IMR-90 (cell line): ENCODE data around the gene PPP3CA. TPM values are rescaled to one million over a fixed set of nuclear protein-coding genes. Genes with fewer than 3 reads are reported as not detected.

Experiments used
- ATAC-seq: fragments of 200-7000 bp; cut with Tn5 transposase; 2 replicates; pipeline ENCODE4 v1.9.1; 2020; ENCODE audit warnings: low read depth, mild to moderate bottlenecking, moderate library complexity
- BruUV-seq: library from RNA; stranded (reverse); fragments of 400-500 nt; replicated peaks from 2 replicates; lab custom pipeline; 2021; lab: Mats Ljungman, UMichigan
- CTCF ChIA-PET: fragments of 300-600 bp; formaldehyde crosslinking; extraction: SDS; loops from one replicate; lab custom pipeline; 2021; ENCODE audit warnings: antibody characterized with exemption; lab: Yijun Ruan, JAX
- POLR2A ChIA-PET: fragments of 300-600 bp; sonication (Branson Sonifier 250); formaldehyde crosslinking; loops from one replicate; lab custom pipeline; 2022; ENCODE audit warnings: antibody characterized with exemption; ENCODE audit not compliant: unreplicated experiment; lab: Charles Lee
- DNase-seq: peaks from one replicate; pipeline ENCODE4 v3.0.0; 2013
- H2AFZ ChIP-seq: replicated peaks from 2 replicates; pipeline ENCODE3; 2013; ENCODE audit warnings: low read length, mild to moderate bottlenecking; ENCODE audit not compliant: poor library complexity
- H2AK5ac ChIP-seq: 2 replicates; pipeline ENCODE4 v1.6.1; 2013; ENCODE audit warnings: low read depth, low read length, inconsistent platforms
- H2AK9ac ChIP-seq: replicated peaks from 2 replicates; pipeline ENCODE3; 2013; ENCODE audit warnings: mild to moderate bottlenecking, low read depth, low read length, moderate library complexity; ENCODE audit not compliant: poor library complexity
- H2BK120ac ChIP-seq: 2 replicates; pipeline ENCODE4 v1.6.1; 2013; ENCODE audit warnings: low read depth, low read length, inconsistent platforms
- H2BK15ac ChIP-seq: 3 replicates; pipeline ENCODE4 v1.6.1; 2013; ENCODE audit warnings: low read depth, low read length, inconsistent platforms
- H2BK20ac ChIP-seq: 2 replicates; pipeline ENCODE4 v1.6.1; 2013; ENCODE audit warnings: low read depth, mild to moderate bottlenecking, inconsistent platforms, low read length, moderate library complexity
- H2BK5ac ChIP-seq: 2 replicates; pipeline ENCODE4 v1.6.1; 2013; ENCODE audit warnings: mild to moderate bottlenecking, low read depth, low read length, inconsistent platforms; ENCODE audit not compliant: poor library complexity, severe bottlenecking
- H3K14ac ChIP-seq: replicated peaks from 2 replicates; pipeline ENCODE4 v1.6.1; 2013; ENCODE audit warnings: low read depth, low read length, inconsistent platforms
- H3K18ac ChIP-seq: 2 replicates; pipeline ENCODE4 v1.6.1; 2013; ENCODE audit warnings: low read depth, low read length, control low read depth
- H3K23ac ChIP-seq: 2 replicates; pipeline ENCODE4 v1.6.1; 2013; ENCODE audit warnings: low read depth, low read length, inconsistent platforms
- H3K27ac ChIP-seq: 2 replicates; pipeline ENCODE4 v1.5.1; 2013; ENCODE audit warnings: mild to moderate bottlenecking, control low read depth, low read length; ENCODE audit not compliant: insufficient read depth
- H3K27me3 ChIP-seq: 2 replicates; pipeline ENCODE4 v1.6.1; 2013; ENCODE audit warnings: low read length; ENCODE audit not compliant: control insufficient read depth, insufficient read depth
- H3K36me3 ChIP-seq: 2 replicates; pipeline ENCODE4 v1.6.1; 2013; ENCODE audit warnings: low read length, mixed read lengths; ENCODE audit not compliant: control insufficient read depth, insufficient read depth
- H3K4ac ChIP-seq: 2 replicates; pipeline ENCODE4 v1.6.1; 2013; ENCODE audit warnings: low read depth, low read length, inconsistent platforms
- H3K4me1 ChIP-seq: 2 replicates; pipeline ENCODE4 v1.6.1; 2013; ENCODE audit warnings: low read length, mixed read lengths; ENCODE audit not compliant: control insufficient read depth, insufficient read depth
- H3K4me2 ChIP-seq: 2 replicates; pipeline ENCODE4 v1.6.1; 2013; ENCODE audit warnings: low read depth, mild to moderate bottlenecking, control low read depth, low read length, moderate library complexity
- H3K4me3 ChIP-seq: 2 replicates; pipeline ENCODE4 v1.5.1; 2013; ENCODE audit warnings: low read depth, mild to moderate bottlenecking, control low read depth, low read length, moderate library complexity; ENCODE audit not compliant: insufficient read depth
- H3K56ac ChIP-seq: 2 replicates; pipeline ENCODE4 v1.6.1; 2013; ENCODE audit warnings: low read length, inconsistent platforms; ENCODE audit not compliant: insufficient read depth; ENCODE audit errors: extremely low read depth
- H3K79me1 ChIP-seq, 2 experiments: 2 replicates each; pipeline ENCODE4 v1.6.1; 2013; ENCODE audit warnings: low read length in 2 of 2, inconsistent platforms in 1 of 2, low read depth in 1 of 2
- H3K9ac ChIP-seq: 2 replicates; pipeline ENCODE4 v1.6.1; 2013; ENCODE audit warnings: low read depth, low read length, control low read depth
- H3K9me1 ChIP-seq: 2 replicates; pipeline ENCODE4 v1.6.1; 2013; ENCODE audit warnings: low read length, inconsistent platforms; ENCODE audit not compliant: insufficient read depth
- H3K9me3 ChIP-seq: 2 replicates; pipeline ENCODE4 v1.6.1; 2013; ENCODE audit warnings: low read length; ENCODE audit not compliant: control insufficient read depth, insufficient read depth
- H4K20me1 ChIP-seq: 2 replicates; pipeline ENCODE4 v1.6.1; 2013; ENCODE audit warnings: low read length, inconsistent platforms; ENCODE audit not compliant: insufficient read depth
- H4K5ac ChIP-seq: 2 replicates; pipeline ENCODE4 v1.6.1; 2013; ENCODE audit warnings: mild to moderate bottlenecking, low read depth, low read length, control low read depth
- H4K8ac ChIP-seq, 2 experiments: 2 replicates each; pipeline ENCODE4 v1.6.1; 2013; ENCODE audit warnings: low read depth in 2 of 2, low read length in 2 of 2, control low read depth in 1 of 2, inconsistent platforms in 1 of 2
- H4K91ac ChIP-seq: 2 replicates; pipeline ENCODE4 v1.6.1; 2013; ENCODE audit warnings: low read depth, low read length, inconsistent platforms; ENCODE audit not compliant: insufficient read depth
- CEBPB ChIP-seq: IDR thresholded peaks from 2 replicates; pipeline ENCODE4 v1.6.1; 2012; ENCODE audit warnings: low read depth, low read length, improper control_type of control experiment
- CTCF ChIP-seq: conservative IDR thresholded peaks from 2 replicates; pipeline ENCODE4 v1.5.1; 2012; ENCODE audit warnings: mild to moderate bottlenecking, low read depth, low read length, improper control_type of control experiment
- FOS ChIP-seq: fragments of 150-350 bp; IDR thresholded peaks from 2 replicates; pipeline ENCODE4 v1.6.1; 2016; ENCODE audit warnings: low read depth, low read length
- MXI1 ChIP-seq: IDR thresholded peaks from 2 replicates; pipeline ENCODE4 v1.6.1; 2012; ENCODE audit warnings: low read depth, mild to moderate bottlenecking, low read length, moderate library complexity, borderline replicate concordance
- RCOR1 ChIP-seq: IDR thresholded peaks from 2 replicates; pipeline ENCODE4 v1.6.1; 2012; ENCODE audit warnings: mild to moderate bottlenecking, low read length, improper control_type of control experiment; ENCODE audit not compliant: insufficient replicate concordance
- USF2 ChIP-seq: fragments of 150-350 bp; IDR thresholded peaks from 2 replicates; pipeline ENCODE4 v1.6.1; 2017; ENCODE audit warnings: mild to moderate bottlenecking, antibody characterized with exemption, low read length, low read depth
- WGBS, 2 experiments: methylation state at CpG; one replicate each; pipeline versions ENCODE4 v1.1.5 to v1.1.7; 2013; ENCODE audit warnings: missing lambda C conversion rate in 2 of 2; ENCODE audit not compliant: insufficient read length in 1 of 2; ENCODE audit errors: extremely low coverage in 2 of 2; 5-methylcytosine and 5-hydroxymethylcytosine counted together
- dilution Hi-C: fragments of 300-500 bp; cut with HindIII; formaldehyde crosslinking; loops from one replicate; pipeline ENCODE4 v1.14.3; 2018; ENCODE audit warnings: low sequenced_read_pairs; ENCODE audit not compliant: unreplicated experiment
- in situ Hi-C: fragments of 300-500 bp; cut with MboI; formaldehyde crosslinking; loops from 3 replicates; pipeline ENCODE4 v1.14.3; 2019; ENCODE audit warnings: low sequenced_read_pairs, inconsistent platforms, mixed read lengths
- intact Hi-C: fragments of 100-400 bp; cut with micrococcal nuclease; formaldehyde crosslinking; loops from 2 replicates; pipeline ENCODE4 v1.10.0; 2022
- polyA plus RNA-seq, 3 experiments: library from polyadenylated mRNA; depleted of rRNA; stranded (reverse); fragments of >200 nt; gene quantifications; 2 replicates each; pipeline ENCODE4 v1.2.3, GENCODE V29; 2012; ENCODE audit warnings: low replicate concordance in 1 of 3
- total RNA-seq: library from RNA; depleted of rRNA; stranded (reverse); fragments of >200 nt; gene quantifications from 2 replicates; pipeline ENCODE4 v1.2.3, GENCODE V29; 2012

PPP3CA gene
- total and polyA plus RNA-seq, 2 of the 4 experiments (the other 2 are of a cell fraction) = 14.5 to 48.6 TPM

DNA sequence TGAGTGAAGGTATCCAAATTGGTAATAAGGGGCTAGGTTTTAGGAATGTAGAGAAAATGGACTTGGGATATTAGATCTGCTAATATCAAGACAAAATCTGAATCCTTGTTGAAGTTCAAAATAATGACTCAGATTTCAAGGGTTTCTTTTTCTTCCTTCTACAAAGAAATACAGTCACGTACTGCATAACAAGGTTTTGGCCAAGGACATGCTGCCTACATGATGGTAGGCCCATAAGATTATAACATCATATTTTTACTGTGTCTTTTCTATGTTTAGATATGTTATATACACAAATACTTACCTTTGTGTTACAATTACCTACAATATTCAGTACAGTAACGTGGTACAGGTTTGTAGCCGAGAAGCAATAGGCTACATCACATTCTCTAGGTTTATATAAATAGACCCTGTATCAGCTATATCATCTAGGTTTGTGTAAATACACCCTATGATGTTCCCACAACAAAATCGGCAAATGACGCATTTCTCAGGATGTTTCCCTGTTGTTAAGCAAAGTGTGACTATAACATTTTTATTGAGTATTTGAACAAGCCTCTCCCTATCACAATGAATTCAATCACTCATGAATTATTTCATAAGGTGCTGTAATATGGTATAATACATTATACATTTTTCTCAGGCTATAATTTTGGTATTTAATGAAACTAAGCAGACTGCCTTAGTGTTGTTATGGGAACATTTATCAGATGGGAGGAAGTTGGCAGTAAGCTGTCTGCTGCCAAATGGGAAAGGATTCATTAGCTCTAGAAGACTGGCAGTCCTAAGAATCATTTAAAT, 186.3 kb downstream of the PPP3CA start:
- BruUV-seq = no TSS peak
- dilution Hi-C loops (no loop called here), in situ Hi-C loops (loop anchor here (10.0 to 25.0 kb wide), 2 partner anchors 576 to 1104 kb away; no protein-coding TSS in a partner anchor), intact Hi-C loops (no loop called here)
- Histone ChIP-seq H3K56ac (no peak overlapping the region), H3K14ac (no peak overlapping the region), H3K4me2 (no peak overlapping the region), H4K8ac (no peak overlapping the region), H3K23ac (no peak overlapping the region), H3K9me3 (no peaks in the 10 kb centered on the region), H3K9me1 (peaks cover 4% of the 10 kb centered on the region; the same call in 1 of the 2 replicates), H4K5ac (no peak overlapping the region), H2AK5ac (no peak overlapping the region), H3K27ac (no peak overlapping the region), H4K20me1 (no peaks in the 10 kb centered on the region), H3K27me3 (no peaks in the 10 kb centered on the region), H2BK20ac (no peak overlapping the region), H4K91ac (no peak overlapping the region), H2AK9ac (no peak overlapping the region), H3K4me1 (peaks cover 10% of the 10 kb centered on the region), H2BK15ac (no peak overlapping the region), H2BK5ac (no peak overlapping the region), H3K9ac (no peak overlapping the region), H3K4me3 (no peak overlapping the region), H3K4ac (no peak overlapping the region), H3K36me3 (no peaks in the 10 kb centered on the region), H3K18ac (no peak overlapping the region), H2AFZ (no peak overlapping the region), H3K79me1 (peaks cover 16 to 19% of the 10 kb centered on the region in 2 experiments), H2BK120ac (no peak overlapping the region)
- ChIA-PET CTCF (interaction anchor here (0.6 kb wide), 1 partner anchor 1057 kb away, joined by 3 read pairs; no protein-coding TSS in a partner anchor), POLR2A (no interaction called here)
- ATAC-seq (no peak), DNase-seq (no peak)
- TF ChIP-seq CEBPB = no peak
- no peak for TF ChIP-seq FOS
- TF ChIP-seq RCOR1 = no peak
- no peak for TF ChIP-seq MXI1
- TF ChIP-seq USF2 = no peak
- no peak for TF ChIP-seq CTCF
- no CpG with 5 or more reads among the region's 5 CpGs for WGBS, 2 experiments
